WTC11 (cell line): Measurements from ENCODE around the gene ITPR3. TPM values are rescaled to one million over a fixed set of nuclear protein-coding genes. Genes with fewer than 3 reads are reported as not detected.

Source experiments
- ATAC-seq: fragments of 200-7000 bp; cut with Tn5 transposase; 2 replicates; pipeline ENCODE4 v1.10.0; 2021; ENCODE audit warnings: mild to moderate bottlenecking, moderate library complexity
- CTCF ChIA-PET: fragments of 300-600 bp; sonication (Branson Sonifier 250); formaldehyde crosslinking; loops from one replicate; lab custom pipeline; 2021; ENCODE audit warnings: antibody characterized with exemption; lab: Charles Lee
- POLR2A ChIA-PET: fragments of 350-600 bp; sonication (Branson Sonifier 250); formaldehyde crosslinking; loops from one replicate; lab custom pipeline; 2021; ENCODE audit warnings: antibody characterized with exemption; lab: Charles Lee
- DNase-seq: peaks from one replicate; pipeline ENCODE4 v3.0.0; 2021; ENCODE audit warnings: low spot score
- H3K27ac Mint-ChIP-seq: 2 replicates; pipeline ENCODE4 v1.8.0; 2021; ENCODE audit warnings: mixed read lengths
- H3K27me3 Mint-ChIP-seq: 2 replicates; pipeline ENCODE4 v1.8.0; 2021; ENCODE audit warnings: low read depth, mild to moderate bottlenecking, moderate library complexity, mixed read lengths
- H3K36me3 Mint-ChIP-seq: 2 replicates; pipeline ENCODE4 v1.8.0; 2021; ENCODE audit warnings: mixed read lengths
- H3K4me1 Mint-ChIP-seq: 2 replicates; pipeline ENCODE4 v1.8.0; 2022; ENCODE audit warnings: mixed read lengths
- H3K4me3 Mint-ChIP-seq: 2 replicates; pipeline ENCODE4 v1.8.0; 2021; ENCODE audit warnings: mild to moderate bottlenecking, moderate library complexity, mixed read lengths
- H3K9me3 Mint-ChIP-seq: 2 replicates; pipeline ENCODE4 v1.8.0; 2021; ENCODE audit warnings: mixed read lengths
- CREM ChIP-seq: sonication (generic); formaldehyde crosslinking; IDR thresholded peaks from 2 replicates; pipeline ENCODE4 v1.8.1; 2022; ENCODE audit warnings: mild to moderate bottlenecking, missing genetic modification reagents, moderate library complexity
- ELF4 ChIP-seq: sonication (generic); formaldehyde crosslinking; IDR thresholded peaks from 2 replicates; pipeline ENCODE4 v1.8.1; 2022; ENCODE audit warnings: low read depth, mild to moderate bottlenecking, moderate library complexity, missing genetic modification reagents
- KAT7 ChIP-seq: sonication (generic); formaldehyde crosslinking; IDR thresholded peaks from 2 replicates; pipeline ENCODE4 v1.8.1; 2023; ENCODE audit warnings: missing genetic modification reagents, mild to moderate bottlenecking, borderline replicate concordance
- OVOL2 ChIP-seq: fragments of 250-450 bp; sonication (Bioruptor Pico); IDR thresholded peaks from 2 replicates; pipeline ENCODE4 v1.9.0; 2021; ENCODE audit warnings: mild to moderate bottlenecking, borderline replicate concordance
- PRRX2 ChIP-seq: fragments of 250-450 bp; sonication (Bioruptor Pico); IDR thresholded peaks from 2 replicates; pipeline ENCODE4 v1.8.0; 2021; ENCODE audit warnings: mild to moderate bottlenecking
- RORB ChIP-seq: fragments of 250-450 bp; sonication (Bioruptor Pico); IDR thresholded peaks from 2 replicates; pipeline ENCODE4 v1.9.0; 2021; ENCODE audit warnings: mild to moderate bottlenecking
- SMAD3 ChIP-seq: sonication (generic); formaldehyde crosslinking; IDR thresholded peaks from 2 replicates; pipeline ENCODE4 v1.8.0; 2022; ENCODE audit warnings: missing genetic modification reagents, mild to moderate bottlenecking, borderline replicate concordance
- SP1 ChIP-seq: sonication (generic); formaldehyde crosslinking; conservative IDR thresholded peaks from 2 replicates; pipeline ENCODE4 v1.8.1; 2022; ENCODE audit warnings: missing genetic modification reagents
- ZNF121 ChIP-seq: sonication (generic); formaldehyde crosslinking; IDR thresholded peaks from 2 replicates; pipeline ENCODE4 v1.8.0; 2023; ENCODE audit warnings: missing genetic modification reagents
- ZNF219 ChIP-seq: sonication (generic); formaldehyde crosslinking; IDR thresholded peaks from 2 replicates; pipeline ENCODE4 v1.8.0; 2023; ENCODE audit warnings: missing genetic modification reagents, mild to moderate bottlenecking, borderline replicate concordance
- ZNF263 ChIP-seq: sonication (generic); formaldehyde crosslinking; IDR thresholded peaks from 2 replicates; pipeline ENCODE4 v1.8.1; 2022; ENCODE audit warnings: low read depth, mild to moderate bottlenecking, moderate library complexity, missing genetic modification reagents
- ZNF317 ChIP-seq: sonication (generic); formaldehyde crosslinking; IDR thresholded peaks from 2 replicates; pipeline ENCODE4 v1.8.1; 2023; ENCODE audit warnings: low read depth, mild to moderate bottlenecking, moderate library complexity, missing genetic modification reagents, borderline replicate concordance
- ZNF423 ChIP-seq: fragments of 250-450 bp; sonication (Bioruptor Pico); IDR thresholded peaks from 2 replicates; pipeline ENCODE4 v2.1.2; 2022; ENCODE audit warnings: mild to moderate bottlenecking, moderate library complexity
- total RNA-seq: library from RNA; stranded (reverse); gene quantifications from 3 replicates; pipeline ENCODE4 v1.2.3, GENCODE V29; 2021
- TF ChIP-seq, protein P1 (sequence below): sonication (generic); formaldehyde crosslinking; conservative IDR thresholded peaks from 2 replicates; pipeline ENCODE4 v1.8.1; 2023; ENCODE audit warnings: mild to moderate bottlenecking, low read depth, missing genetic modification reagents, moderate library complexity
- TF ChIP-seq, protein P2 (sequence below): sonication (generic); formaldehyde crosslinking; IDR thresholded peaks from 2 replicates; pipeline ENCODE4 v1.8.1; 2023; ENCODE audit warnings: mild to moderate bottlenecking, moderate library complexity, missing genetic modification reagents
- TF ChIP-seq, protein P3 (sequence below): sonication (generic); formaldehyde crosslinking; IDR thresholded peaks from 2 replicates; pipeline ENCODE4 v1.8.0; 2022; ENCODE audit warnings: mild to moderate bottlenecking, missing genetic modification reagents
- TF ChIP-seq, protein P4 (sequence below): fragments of 250-450 bp; sonication (Bioruptor Pico); conservative IDR thresholded peaks from 2 replicates; pipeline ENCODE4 v1.9.0; 2021; ENCODE audit warnings: mild to moderate bottlenecking
- TF ChIP-seq, protein P5 (sequence below): fragments of 250-450 bp; sonication (Bioruptor Pico); IDR thresholded peaks from 2 replicates; pipeline ENCODE4 v1.9.0; 2021; ENCODE audit warnings: mild to moderate bottlenecking, borderline replicate concordance
- TF ChIP-seq, protein P6 (sequence below): fragments of 250-450 bp; sonication (Bioruptor Pico); IDR thresholded peaks from 2 replicates; pipeline ENCODE4 v1.9.0; 2021; ENCODE audit warnings: mild to moderate bottlenecking
- TF ChIP-seq, protein P7 (sequence below): sonication (generic); formaldehyde crosslinking; conservative IDR thresholded peaks from 2 replicates; pipeline ENCODE4 v1.8.1; 2022; ENCODE audit warnings: mild to moderate bottlenecking, missing genetic modification reagents

ITPR3 gene
- total RNA-seq, 1 experiment from 2014 or later, result 47.3 TPM

DNA sequence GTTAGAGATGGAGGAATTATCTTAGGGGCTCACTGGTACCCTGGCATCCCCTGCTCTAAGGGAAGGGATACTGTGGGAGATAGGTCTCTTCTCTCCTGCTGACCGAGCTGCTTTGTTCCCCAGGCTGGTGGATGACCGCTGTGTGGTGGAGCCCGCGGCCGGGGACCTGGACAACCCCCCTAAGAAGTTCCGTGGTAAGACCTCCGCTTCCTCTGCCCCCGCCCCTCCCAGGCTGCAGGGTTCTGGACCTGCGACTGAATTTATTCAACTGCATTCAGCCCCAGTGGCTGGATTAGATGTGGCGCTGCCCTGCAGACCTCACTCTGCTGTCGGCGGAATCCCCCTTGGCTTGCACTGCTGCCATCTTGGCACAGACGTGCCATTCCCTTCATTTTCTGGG, 19.2 kb downstream of the ITPR3 start (continued):
- TF ChIP-seq, protein P1, sequence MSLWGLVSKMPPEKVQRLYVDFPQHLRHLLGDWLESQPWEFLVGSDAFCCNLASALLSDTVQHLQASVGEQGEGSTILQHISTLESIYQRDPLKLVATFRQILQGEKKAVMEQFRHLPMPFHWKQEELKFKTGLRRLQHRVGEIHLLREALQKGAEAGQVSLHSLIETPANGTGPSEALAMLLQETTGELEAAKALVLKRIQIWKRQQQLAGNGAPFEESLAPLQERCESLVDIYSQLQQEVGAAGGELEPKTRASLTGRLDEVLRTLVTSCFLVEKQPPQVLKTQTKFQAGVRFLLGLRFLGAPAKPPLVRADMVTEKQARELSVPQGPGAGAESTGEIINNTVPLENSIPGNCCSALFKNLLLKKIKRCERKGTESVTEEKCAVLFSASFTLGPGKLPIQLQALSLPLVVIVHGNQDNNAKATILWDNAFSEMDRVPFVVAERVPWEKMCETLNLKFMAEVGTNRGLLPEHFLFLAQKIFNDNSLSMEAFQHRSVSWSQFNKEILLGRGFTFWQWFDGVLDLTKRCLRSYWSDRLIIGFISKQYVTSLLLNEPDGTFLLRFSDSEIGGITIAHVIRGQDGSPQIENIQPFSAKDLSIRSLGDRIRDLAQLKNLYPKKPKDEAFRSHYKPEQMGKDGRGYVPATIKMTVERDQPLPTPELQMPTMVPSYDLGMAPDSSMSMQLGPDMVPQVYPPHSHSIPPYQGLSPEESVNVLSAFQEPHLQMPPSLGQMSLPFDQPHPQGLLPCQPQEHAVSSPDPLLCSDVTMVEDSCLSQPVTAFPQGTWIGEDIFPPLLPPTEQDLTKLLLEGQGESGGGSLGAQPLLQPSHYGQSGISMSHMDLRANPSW (CRISPR knock-in tag), result no peak
- no peak for TF ChIP-seq ZNF219 (CRISPR knock-in tag)
- no peak for TF ChIP-seq SMAD3 (CRISPR knock-in tag)
- TF ChIP-seq ZNF317 (CRISPR knock-in tag), result no peak

DNA sequence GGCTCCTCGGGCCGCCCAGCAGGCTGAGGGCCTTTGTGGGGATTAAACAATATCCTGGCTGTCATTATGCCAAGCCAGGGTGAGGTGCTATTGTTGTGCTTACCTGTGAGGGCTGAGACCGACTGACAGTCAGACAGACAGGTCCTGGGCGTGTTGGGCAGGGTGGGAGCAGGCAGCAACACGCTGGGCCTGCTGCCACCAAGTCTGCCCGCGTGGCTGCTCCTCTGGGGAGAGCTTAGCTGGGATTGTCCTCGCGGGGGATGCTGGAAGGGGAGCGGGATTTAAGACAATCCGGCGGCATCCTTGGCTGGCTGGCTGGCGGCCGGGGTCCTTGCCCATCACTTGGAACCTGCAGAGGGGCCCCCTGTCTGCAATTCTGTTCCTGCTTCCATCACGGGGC, 20.0 kb downstream of the ITPR3 start:
- ATAC-seq (no peak), DNase-seq (no peak)
- H3K9me3 Mint-ChIP-seq, result no peaks in the 10 kb centered on the region
- ChIA-PET CTCF (interaction anchor here (1.1 kb wide), 1 partner anchor 55 kb away, joined by 3 read pairs; no protein-coding TSS in a partner anchor), POLR2A (no interaction called here)
- no peak overlapping the region for H3K4me3 Mint-ChIP-seq
- H3K27me3 Mint-ChIP-seq, result no peaks in the 10 kb centered on the region
- TF ChIP-seq ZNF263 (CRISPR knock-in tag) (no peak), SP1 (CRISPR knock-in tag) (no peak)
- TF ChIP-seq, protein P2, sequence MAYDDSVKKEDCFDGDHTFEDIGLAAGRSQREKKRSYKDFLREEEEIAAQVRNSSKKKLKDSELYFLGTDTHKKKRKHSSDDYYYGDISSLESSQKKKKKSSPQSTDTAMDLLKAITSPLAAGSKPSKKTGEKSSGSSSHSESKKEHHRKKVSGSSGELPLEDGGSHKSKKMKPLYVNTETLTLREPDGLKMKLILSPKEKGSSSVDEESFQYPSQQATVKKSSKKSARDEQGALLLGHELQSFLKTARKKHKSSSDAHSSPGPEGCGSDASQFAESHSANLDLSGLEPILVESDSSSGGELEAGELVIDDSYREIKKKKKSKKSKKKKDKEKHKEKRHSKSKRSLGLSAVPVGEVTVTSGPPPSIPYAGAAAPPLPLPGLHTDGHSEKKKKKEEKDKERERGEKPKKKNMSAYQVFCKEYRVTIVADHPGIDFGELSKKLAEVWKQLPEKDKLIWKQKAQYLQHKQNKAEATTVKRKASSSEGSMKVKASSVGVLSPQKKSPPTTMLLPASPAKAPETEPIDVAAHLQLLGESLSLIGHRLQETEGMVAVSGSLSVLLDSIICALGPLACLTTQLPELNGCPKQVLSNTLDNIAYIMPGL (CRISPR knock-in tag), result no peak
- TF ChIP-seq, protein P3, sequence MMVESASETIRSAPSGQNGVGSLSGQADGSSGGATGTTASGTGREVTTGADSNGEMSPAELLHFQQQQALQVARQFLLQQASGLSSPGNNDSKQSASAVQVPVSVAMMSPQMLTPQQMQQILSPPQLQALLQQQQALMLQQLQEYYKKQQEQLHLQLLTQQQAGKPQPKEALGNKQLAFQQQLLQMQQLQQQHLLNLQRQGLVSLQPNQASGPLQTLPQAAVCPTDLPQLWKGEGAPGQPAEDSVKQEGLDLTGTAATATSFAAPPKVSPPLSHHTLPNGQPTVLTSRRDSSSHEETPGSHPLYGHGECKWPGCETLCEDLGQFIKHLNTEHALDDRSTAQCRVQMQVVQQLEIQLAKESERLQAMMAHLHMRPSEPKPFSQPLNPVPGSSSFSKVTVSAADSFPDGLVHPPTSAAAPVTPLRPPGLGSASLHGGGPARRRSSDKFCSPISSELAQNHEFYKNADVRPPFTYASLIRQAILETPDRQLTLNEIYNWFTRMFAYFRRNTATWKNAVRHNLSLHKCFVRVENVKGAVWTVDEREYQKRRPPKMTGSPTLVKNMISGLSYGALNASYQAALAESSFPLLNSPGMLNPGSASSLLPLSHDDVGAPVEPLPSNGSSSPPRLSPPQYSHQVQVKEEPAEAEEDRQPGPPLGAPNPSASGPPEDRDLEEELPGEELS (CRISPR knock-in tag), result no peak
- peaks cover 6% of the 10 kb centered on the region; the same call in 1 of the 2 replicates for H3K36me3 Mint-ChIP-seq
- H3K27ac Mint-ChIP-seq, result no peak overlapping the region; the same call in 1 of the 2 replicates
- peaks cover 18% of the 10 kb centered on the region for H3K4me1 Mint-ChIP-seq

DNA sequence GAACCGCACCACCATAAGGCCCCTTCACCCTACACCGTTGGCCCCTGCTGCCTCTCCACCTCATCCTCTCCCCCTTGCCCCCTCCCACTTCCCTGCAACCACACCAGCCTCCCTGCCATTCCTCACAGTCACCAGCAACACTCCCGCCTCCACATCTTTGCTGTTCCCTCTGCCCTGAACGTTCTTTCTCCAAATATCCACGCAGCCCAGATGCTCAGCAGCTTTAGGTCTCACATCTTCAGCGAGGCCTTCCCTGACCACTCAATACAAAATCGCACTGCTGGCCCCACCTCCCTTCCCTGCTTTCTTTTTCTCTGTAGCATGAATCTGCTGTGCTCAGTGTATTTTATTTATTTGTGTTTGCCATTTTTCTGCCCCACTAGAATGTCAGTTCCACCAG, 20.5 kb downstream of the ITPR3 start:
- CTCF ChIA-PET, result no interaction called here
- Mint-ChIP-seq H3K4me3 (no peak overlapping the region), H3K27ac (peak overlapping the region; percentile 60; the same call in 1 of the 2 replicates), H3K36me3 (peaks cover 6% of the 10 kb centered on the region; the same call in 1 of the 2 replicates), H3K9me3 (no peaks in the 10 kb centered on the region), H3K4me1 (peaks cover 14% of the 10 kb centered on the region), H3K27me3 (no peaks in the 10 kb centered on the region)
- POLR2A ChIA-PET, result no interaction called here
- ATAC-seq, result no peak
- no peak for DNase-seq
- TF ChIP-seq KAT7 (CRISPR knock-in tag) (no peak), RORB (no peak), SP1 (CRISPR knock-in tag) (no peak), ELF4 (CRISPR knock-in tag) (no peak), OVOL2 (CRISPR knock-in tag) (no peak), ZNF121 (CRISPR knock-in tag) (no peak), ZNF423 (CRISPR knock-in tag) (no peak), CREM (no peak), PRRX2 (no peak)
- TF ChIP-seq, protein P4, sequence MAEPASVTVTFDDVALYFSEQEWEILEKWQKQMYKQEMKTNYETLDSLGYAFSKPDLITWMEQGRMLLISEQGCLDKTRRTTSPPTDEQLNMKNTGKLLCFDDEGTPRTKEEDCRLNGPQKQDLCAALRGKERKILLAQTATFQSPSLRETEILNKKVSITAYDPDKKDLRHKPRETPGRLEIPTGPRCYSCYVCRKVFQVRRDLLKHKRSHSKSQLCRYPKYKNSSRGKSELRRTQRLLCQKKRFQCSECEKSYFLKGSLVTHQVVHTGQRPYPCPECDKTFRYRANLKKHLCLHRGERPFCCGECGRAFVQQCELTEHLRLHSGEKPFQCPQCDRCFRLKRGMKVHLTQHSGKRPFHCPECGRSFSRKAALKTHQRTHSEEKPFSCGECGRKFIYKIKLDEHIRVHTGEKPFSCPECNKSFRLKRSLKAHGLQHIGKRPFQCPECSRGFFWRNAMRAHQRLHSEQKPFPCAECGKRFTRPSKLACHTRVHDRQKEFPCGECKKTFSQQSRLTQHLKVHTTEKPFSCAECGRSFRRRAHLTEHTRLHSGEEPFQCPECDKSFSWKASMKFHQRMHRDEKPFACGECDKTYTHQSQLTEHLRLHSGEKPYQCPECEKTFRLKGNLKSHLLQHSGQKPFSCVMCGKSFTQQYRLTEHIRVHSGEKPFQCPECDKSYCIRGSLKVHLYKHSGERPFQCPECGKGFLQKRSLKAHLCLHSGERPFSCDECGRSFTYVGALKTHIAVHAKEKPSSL (CRISPR knock-in tag), result no peak
- TF ChIP-seq, protein P5, sequence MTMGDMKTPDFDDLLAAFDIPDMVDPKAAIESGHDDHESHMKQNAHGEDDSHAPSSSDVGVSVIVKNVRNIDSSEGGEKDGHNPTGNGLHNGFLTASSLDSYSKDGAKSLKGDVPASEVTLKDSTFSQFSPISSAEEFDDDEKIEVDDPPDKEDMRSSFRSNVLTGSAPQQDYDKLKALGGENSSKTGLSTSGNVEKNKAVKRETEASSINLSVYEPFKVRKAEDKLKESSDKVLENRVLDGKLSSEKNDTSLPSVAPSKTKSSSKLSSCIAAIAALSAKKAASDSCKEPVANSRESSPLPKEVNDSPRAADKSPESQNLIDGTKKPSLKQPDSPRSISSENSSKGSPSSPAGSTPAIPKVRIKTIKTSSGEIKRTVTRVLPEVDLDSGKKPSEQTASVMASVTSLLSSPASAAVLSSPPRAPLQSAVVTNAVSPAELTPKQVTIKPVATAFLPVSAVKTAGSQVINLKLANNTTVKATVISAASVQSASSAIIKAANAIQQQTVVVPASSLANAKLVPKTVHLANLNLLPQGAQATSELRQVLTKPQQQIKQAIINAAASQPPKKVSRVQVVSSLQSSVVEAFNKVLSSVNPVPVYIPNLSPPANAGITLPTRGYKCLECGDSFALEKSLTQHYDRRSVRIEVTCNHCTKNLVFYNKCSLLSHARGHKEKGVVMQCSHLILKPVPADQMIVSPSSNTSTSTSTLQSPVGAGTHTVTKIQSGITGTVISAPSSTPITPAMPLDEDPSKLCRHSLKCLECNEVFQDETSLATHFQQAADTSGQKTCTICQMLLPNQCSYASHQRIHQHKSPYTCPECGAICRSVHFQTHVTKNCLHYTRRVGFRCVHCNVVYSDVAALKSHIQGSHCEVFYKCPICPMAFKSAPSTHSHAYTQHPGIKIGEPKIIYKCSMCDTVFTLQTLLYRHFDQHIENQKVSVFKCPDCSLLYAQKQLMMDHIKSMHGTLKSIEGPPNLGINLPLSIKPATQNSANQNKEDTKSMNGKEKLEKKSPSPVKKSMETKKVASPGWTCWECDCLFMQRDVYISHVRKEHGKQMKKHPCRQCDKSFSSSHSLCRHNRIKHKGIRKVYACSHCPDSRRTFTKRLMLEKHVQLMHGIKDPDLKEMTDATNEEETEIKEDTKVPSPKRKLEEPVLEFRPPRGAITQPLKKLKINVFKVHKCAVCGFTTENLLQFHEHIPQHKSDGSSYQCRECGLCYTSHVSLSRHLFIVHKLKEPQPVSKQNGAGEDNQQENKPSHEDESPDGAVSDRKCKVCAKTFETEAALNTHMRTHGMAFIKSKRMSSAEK, result no peak
- TF ChIP-seq, protein P6, sequence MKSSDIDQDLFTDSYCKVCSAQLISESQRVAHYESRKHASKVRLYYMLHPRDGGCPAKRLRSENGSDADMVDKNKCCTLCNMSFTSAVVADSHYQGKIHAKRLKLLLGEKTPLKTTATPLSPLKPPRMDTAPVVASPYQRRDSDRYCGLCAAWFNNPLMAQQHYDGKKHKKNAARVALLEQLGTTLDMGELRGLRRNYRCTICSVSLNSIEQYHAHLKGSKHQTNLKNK (CRISPR knock-in tag), result no peak
- TF ChIP-seq, protein P7, sequence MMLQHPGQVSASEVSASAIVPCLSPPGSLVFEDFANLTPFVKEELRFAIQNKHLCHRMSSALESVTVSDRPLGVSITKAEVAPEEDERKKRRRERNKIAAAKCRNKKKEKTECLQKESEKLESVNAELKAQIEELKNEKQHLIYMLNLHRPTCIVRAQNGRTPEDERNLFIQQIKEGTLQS (CRISPR knock-in tag), result no peak
